Astrocyte of the cerebellum (primary cell): ENCODE measurements around the gene SOX18.
"Not testable (repeated sequence)": the region's sequence is repeated elsewhere in the genome, so short reads cannot be mapped to it uniquely, and the experiment has no call there.

Experiments
- DNase-seq: peaks from one replicate; pipeline ENCODE4 v3.0.0-alpha.2; 2011; ENCODE audit warnings: low read depth
- H3K4me3 ChIP-seq: 2 replicates; pipeline ENCODE4 v1.5.1; 2011; ENCODE audit warnings: mild to moderate bottlenecking, low read depth, low read length, moderate library complexity
- in situ Hi-C: cut with HindIII; loops from 2 replicates; pipeline ENCODE4 v1.10.0; 2017; ENCODE audit warnings: low sequenced_read_pairs
- TF ChIP-seq, protein P1 (sequence below): IDR thresholded peaks from 2 replicates; pipeline ENCODE4 v1.5.1; 2012; ENCODE audit warnings: low read length, low read depth, moderate library complexity, mild to moderate bottlenecking; ENCODE audit errors: missing control alignments

SOX18 gene

DNA sequence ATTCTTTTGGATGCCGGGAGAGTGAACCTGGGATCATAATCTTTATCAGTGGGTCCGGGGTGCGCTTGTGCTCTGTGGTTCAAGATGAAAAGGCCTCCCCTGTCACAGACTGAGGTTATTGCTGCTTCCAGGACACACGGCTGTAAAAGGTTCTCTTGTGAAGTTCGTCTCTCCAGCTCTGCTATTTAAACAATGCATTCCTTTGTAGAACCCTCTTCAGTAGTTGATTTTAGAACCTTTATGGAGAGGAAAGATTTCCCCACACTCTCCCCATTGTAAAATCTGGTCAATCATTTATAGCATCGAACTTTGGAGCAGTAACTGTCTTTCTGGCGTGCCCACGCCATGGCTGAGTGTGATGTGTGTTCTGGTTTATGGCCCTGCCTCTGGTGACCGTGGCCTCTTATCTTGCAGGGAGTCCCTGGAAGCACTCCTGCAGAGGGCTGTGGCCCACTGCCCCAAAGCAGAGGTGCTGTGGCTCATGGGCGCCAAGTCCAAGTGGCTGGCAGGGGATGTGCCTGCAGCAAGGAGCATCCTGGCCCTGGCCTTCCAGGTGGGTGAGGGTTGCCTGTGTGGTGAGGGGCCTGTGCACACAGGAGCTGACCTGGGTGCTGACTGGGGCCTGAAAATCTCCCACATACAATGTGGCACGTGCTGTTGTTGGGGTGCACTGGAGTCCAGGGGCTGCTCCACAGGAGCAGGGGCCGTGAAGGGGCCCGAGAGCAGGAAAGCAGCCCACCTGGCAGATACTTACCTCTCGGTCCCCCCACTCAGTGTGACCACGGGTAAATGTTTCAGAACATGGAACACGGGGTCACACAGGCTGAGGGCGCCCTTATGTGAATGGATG, 25.1 kb downstream of the SOX18 start:
- in situ Hi-C loops: no loop called here
- no peak overlapping the region for H3K4me3 ChIP-seq
- TF ChIP-seq, protein P1, sequence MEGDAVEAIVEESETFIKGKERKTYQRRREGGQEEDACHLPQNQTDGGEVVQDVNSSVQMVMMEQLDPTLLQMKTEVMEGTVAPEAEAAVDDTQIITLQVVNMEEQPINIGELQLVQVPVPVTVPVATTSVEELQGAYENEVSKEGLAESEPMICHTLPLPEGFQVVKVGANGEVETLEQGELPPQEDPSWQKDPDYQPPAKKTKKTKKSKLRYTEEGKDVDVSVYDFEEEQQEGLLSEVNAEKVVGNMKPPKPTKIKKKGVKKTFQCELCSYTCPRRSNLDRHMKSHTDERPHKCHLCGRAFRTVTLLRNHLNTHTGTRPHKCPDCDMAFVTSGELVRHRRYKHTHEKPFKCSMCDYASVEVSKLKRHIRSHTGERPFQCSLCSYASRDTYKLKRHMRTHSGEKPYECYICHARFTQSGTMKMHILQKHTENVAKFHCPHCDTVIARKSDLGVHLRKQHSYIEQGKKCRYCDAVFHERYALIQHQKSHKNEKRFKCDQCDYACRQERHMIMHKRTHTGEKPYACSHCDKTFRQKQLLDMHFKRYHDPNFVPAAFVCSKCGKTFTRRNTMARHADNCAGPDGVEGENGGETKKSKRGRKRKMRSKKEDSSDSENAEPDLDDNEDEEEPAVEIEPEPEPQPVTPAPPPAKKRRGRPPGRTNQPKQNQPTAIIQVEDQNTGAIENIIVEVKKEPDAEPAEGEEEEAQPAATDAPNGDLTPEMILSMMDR: no peak
- no peak for DNase-seq

DNA sequence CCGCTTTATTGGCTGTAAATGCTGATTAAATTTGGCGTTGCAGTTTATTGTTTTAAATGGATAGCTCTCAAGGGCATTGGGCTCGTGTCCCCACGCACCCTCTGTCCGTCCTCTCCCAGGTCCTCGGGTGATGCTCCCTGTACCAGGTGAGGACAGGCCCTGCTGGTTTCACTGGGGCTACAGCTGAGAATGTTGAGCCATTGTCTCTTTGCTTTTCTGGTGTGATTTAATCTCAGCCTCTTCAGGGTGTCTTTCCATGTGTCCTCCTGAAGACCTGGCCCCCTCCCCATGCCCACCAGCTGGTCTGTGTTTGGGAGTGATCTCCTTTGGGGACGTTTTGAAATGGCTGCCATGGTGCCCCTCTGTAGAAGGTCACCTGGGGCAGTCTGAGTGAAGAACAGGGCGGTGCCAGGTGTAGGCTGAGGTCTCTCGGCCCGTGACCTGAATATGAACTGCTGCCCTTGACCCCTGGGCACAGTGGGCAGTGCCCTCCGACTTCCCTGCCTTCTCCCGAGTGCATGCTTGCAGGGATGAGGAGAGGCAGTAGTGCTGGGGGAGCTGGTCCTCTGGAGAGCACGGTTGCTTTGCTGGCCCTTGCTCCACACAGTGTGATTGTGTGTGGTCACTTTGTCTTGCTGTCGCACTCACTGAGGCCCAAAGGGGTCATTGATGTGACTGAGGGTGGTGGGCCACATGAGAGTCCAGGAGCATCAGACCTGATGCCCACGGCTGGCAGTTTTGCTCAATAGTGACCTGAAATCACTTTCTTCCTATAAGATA, 25.9 kb downstream of the SOX18 start:
- DNase-seq: no peak
- in situ Hi-C loops: no loop called here
- TF ChIP-seq, protein P1: no peak
- H3K4me3 ChIP-seq: no peak overlapping the region

DNA sequence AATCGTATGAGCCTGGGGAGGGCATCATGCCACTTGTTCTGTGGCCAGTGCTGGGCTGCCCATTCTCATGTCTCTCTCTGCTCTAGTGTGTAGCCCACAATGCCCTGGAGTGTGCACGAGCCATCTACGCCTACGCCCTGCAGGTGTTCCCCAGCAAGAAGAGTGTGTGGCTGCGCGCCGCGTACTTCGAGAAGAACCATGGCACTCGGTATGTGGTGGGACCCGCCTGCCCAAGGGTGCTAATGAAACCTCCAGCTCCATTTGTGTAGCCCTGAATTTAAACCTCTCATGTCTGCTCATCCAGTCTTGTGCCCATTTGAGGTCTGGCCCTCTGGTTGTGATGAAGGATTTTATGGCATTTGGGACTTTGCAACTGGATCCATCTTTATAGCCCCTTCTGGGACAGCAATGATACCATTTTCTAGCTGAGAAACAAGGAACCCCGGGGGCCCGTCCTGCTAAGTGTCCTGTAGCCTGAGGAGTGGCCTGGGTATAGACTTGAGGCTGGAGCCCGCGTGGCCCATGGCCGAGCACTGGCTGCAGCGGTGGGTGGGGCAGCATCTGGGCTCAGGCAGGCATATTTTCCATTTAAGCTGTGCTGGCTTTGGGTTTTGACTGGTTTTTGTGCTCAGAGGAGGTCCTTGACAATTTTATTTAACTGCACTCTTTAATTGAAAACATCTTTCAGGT, 26.6 kb downstream of the SOX18 start:
- H3K4me3 ChIP-seq: no peak overlapping the region
- DNase-seq: no peak
- in situ Hi-C loops: no loop called here
- TF ChIP-seq, protein P1: no peak

DNA sequence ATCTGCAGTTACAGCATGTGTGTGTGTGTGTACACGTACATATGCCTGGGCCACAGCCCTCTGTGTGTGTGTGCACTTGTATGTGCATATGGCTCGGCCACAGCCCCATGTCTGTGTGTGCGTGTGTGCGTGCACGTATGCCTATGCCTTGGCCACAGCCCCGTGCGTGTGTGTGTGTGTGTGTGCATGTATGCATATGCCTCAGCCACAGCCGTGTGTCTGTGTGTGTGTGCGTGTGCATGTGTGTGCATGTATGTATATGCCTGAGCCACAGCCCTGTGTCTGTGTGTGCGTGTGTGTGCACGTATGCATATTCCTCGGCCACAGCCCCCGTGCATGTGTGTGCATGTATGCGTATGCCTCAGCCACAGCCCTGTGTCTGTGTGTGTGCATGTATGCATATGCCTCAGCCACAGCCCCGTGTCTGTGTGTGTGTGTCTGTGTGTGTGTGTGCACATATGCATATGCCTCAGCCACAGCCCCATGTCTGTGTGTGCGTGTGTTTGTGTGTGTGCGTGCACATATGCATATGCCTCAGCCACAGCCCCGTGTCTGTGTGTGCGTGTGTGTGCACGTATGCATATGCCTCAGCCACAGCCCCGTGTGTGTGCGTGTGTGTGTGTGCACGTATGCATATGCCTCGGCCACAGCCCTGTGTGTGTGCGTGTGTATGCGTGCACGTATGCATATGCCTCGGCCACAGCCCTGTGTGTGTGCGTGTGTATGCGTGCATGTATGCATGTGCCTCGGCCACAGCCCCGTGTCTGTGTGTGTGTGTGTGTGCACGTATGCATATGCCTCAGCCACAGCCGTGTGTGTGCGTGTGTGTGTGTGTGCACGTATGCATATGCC, 28.1 kb downstream of the SOX18 start:
- no peak for DNase-seq
- H3K4me3 ChIP-seq: no peak overlapping the region
- TF ChIP-seq, protein P1: no peak
- in situ Hi-C loops: no loop called here

DNA sequence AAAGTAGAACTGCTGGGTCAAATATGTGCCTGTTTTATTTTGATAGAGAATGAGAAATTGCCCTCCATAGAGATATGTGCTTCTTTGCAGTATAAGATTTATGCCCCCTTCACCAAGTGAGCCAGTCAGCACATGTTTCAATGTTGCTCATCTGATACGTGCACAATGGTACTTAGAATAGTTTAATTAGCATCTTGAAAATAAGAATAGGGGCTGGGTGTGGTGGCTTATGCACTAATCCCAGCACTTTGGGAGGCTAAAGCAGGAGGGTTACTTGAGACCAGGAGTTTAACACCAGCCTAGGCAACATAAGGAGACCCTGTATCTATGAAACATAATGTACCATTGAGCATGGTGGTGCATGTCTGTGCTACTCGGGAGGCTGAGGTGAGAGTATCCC, 33.8 kb downstream of the SOX18 start:
- TF ChIP-seq, protein P1: no peak
- H3K4me3 ChIP-seq: no peak overlapping the region
- in situ Hi-C loops: no loop called here
- DNase-seq: no peak

DNA sequence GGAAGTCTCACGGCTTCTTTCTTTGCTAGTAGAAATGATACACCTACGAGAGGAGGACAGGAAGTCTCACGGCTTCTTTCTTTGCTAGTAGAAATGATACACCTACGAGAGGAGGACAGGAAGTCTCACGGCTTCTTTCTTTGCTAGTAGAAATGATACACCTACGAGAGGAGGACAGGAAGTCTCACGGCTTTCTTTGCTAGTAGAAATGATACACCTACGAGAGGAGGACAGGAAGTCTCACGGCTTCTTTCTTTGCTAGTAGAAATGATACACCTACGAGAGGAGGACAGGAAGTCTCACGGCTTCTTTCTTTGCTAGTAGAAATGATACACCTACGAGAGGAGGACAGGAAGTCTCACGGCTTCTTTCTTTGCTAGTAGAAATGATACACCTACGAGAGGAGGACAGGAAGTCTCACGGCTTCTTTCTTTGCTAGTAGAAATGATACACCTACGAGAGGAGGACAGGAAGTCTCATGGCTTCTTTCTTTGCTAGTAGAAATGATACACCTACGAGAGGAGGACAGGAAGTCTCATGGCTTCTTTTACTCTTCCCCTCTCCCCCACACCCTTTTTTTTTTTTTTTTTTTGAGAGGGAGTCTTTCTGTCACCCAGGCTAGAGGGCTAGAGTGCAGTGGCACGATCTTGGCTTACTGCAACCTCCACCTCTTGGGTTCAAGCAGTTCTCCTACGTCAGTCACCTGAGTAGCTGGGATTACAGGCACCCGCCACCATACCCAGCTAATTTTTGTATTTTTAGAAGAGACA, 36.9 kb downstream of the SOX18 start:
- DNase-seq, in situ Hi-C loops, H3K4me3 ChIP-seq: not testable (repeated sequence)
